AG04449 (cell line): Measurements from ENCODE around the gene CLCNKB.

Experiments
- CTCF ChIA-PET: fragments of 350-600 bp; formaldehyde crosslinking; extraction: SDS; loops from one replicate; lab custom pipeline; 2021; ENCODE audit warnings: antibody characterized with exemption; lab: Yijun Ruan, JAX
- POLR2A ChIA-PET: fragments of 400-600, 350-600 bp; formaldehyde crosslinking; extraction: SDS; loops from one replicate; lab custom pipeline; 2020; ENCODE audit warnings: antibody characterized with exemption, inconsistent platforms; lab: Yijun Ruan, JAX
- DNase-seq: peaks from one replicate; pipeline ENCODE4 v3.0.0-alpha.2; 2010; ENCODE audit warnings: low read depth, low spot score
- H3K4me3 ChIP-seq: 2 replicates; pipeline ENCODE4 v1.5.1; 2011; ENCODE audit warnings: low read depth, mild to moderate bottlenecking, control low read depth, low read length
- CTCF ChIP-seq: IDR thresholded peaks from one replicate; pipeline ENCODE4 v1.5.1; 2011; ENCODE audit warnings: mild to moderate bottlenecking, moderate library complexity, low read length, control low read depth, inconsistent platforms; ENCODE audit not compliant: insufficient read depth; ENCODE audit errors: missing control alignments

CLCNKB gene

GRCh38 chr1:16085522-16085921 is 41.9 kb downstream of the CLCNKB start:
- ChIA-PET CTCF (interaction anchor here (14.8 to 22.9 kb wide), 2 partner anchors 101 to 155 kb away, joined by 319 to 1006 read pairs; partner anchors contain the start of gene CPLANE2), POLR2A (no interaction called here)
- no peak for DNase-seq
- no peak overlapping the region for H3K4me3 ChIP-seq
- no peak for TF ChIP-seq CTCF

DNA sequence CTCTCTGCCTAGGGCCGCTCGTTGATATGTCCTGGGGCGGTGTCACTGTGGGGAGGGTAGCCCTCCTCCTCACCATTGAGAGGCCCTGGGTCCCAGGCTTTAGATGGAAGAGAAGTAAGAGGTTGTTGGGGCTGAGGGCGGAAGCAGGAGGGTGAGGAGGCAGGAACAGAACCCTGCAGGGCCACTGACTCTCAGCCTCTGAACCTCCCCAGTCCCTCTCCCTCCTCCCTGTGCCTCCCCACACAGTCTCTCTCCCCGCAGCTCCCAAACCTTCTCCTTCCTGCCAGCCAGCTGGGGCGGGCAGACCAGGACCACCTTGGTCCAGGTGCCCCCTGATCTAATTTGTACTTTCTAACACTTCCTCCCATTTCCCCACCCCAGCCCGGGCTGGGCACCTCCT is 44.2 kb downstream of the CLCNKB start:
- ChIA-PET POLR2A (no interaction called here), CTCF (interaction anchor here (0.8 to 22.9 kb wide), 5 partner anchors 8 to 156 kb away, joined by 3 to 1006 read pairs (median 7); no protein-coding TSS in a partner anchor)
- no peak for TF ChIP-seq CTCF
- no peak overlapping the region for H3K4me3 ChIP-seq
- DNase-seq: no peak

GRCh38 chr1:16088351-16088911 is 44.8 kb downstream of the CLCNKB start:
- CTCF ChIA-PET: interaction anchor here (0.7 to 22.9 kb wide), 8 partner anchors 9 to 155 kb away, joined by 3 to 1006 read pairs (median 4); partner anchors contain the start of gene FAM131C
- DNase-seq: no peak
- POLR2A ChIA-PET: interaction anchor here (1.1 kb wide), 1 partner anchor 10 kb away, joined by 4 read pairs; no protein-coding TSS in a partner anchor
- no peak for TF ChIP-seq CTCF
- H3K4me3 ChIP-seq: no peak overlapping the region

DNA sequence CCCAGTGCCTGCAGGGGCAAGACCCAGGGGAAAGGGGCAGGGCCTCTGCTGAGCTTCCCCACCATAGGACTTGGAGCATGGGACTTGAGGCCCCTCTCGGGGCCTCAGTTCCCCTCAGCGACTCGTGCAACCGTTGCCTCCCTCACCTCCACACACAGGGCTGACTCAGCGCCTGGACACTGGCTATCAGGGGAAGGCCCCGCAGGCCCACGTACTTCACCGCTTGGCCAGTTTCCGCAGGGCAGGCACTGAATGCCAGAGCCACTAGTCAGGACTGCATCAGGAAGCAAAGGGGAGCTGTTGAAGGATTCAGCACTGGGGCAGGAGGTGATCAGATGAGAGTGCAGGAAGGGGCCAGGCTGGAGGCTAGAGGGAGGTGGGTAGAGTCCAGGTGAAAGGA is 45.4 kb downstream of the CLCNKB start:
- H3K4me3 ChIP-seq: no peak overlapping the region
- ChIA-PET CTCF (interaction anchor here (1.0 to 22.9 kb wide), 3 partner anchors 11 to 97 kb away, joined by 3 to 1006 read pairs (median 3); partner anchors contain the start of gene FAM131C), POLR2A (interaction anchor here (1.1 kb wide), 1 partner anchor 10 kb away, joined by 4 read pairs; no protein-coding TSS in a partner anchor)
- TF ChIP-seq CTCF: no peak
- no peak for DNase-seq

- DNase-seq: no peak
- TF ChIP-seq CTCF: no peak
- POLR2A ChIA-PET: no interaction called here
- H3K4me3 ChIP-seq: no peak overlapping the region
- CTCF ChIA-PET: interaction anchor here (9.5 to 22.9 kb wide), 2 partner anchors 10 to 96 kb away, joined by 126 to 1006 read pairs; no protein-coding TSS in a partner anchor
Observed at GRCh38 chr1:16090076-16090826, 46.7 kb downstream of the CLCNKB start.

DNA sequence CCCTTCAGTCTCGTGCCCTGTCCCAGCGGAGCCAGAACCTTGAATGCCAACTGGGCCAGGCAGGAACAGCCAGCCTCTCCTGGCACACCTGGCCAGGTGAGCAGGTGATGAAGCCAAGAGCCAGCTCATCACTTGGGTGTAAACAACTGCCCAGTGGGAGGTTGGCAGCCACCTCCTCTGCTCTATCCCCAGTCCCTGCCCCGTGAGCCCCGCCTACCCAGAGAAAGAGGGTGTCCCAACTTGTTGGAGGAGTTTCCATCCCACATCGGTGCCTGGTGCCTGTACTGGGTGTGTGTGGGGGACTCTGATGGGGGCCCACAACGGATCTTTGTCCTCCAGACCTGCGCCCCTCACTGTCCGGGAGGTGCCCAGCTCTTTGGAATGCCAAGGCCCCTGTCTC is 47.7 kb downstream of the CLCNKB start:
- ChIA-PET POLR2A (no interaction called here), CTCF (interaction anchor here (1.4 to 9.5 kb wide), 2 partner anchors 11 to 97 kb away, joined by 4 to 126 read pairs; no protein-coding TSS in a partner anchor)
- H3K4me3 ChIP-seq: no peak overlapping the region
- TF ChIP-seq CTCF: no peak
- DNase-seq: no peak
